Stimulated activated CD8-positive, alpha-beta memory T cell treated with anti-CD3 and anti-CD28 coated beads, Interleukin-15, amount 100 ng/mL, for 48 hours (primary cell): Measurements from ENCODE around the gene MRPS31.

Experiments used
- DNase-seq, 2 donors: peaks; one replicate each; pipeline ENCODE4 v3.0.0-alpha.2; 2020; ENCODE audit warnings: low read depth in 2 of 2

MRPS31 gene

GRCh38 chr13:40770934-40771618 lies at the start of gene MRPS31:
Gene MRPS31 (minus strand): TSS chr13:40771190. CDS start chr13:40771136, 54 bp downstream.
- peak; percentile 92 for DNase-seq

GRCh38 chr13:40819797-40820315 lies 48.9 kb upstream of the MRPS31 start:
- DNase-seq = no peak

GRCh38 chr13:40818926-40819325 lies 47.9 kb upstream of the MRPS31 start:
- no peak for DNase-seq

- no peak for DNase-seq
Observed at GRCh38 chr13:40814803-40815202, 43.8 kb upstream of the MRPS31 start.

- DNase-seq = no peak
Observed at GRCh38 chr13:40813667-40814454, 42.9 kb upstream of the MRPS31 start.

- DNase-seq = no peak
Observed at GRCh38 chr13:40812724-40813445, 41.9 kb upstream of the MRPS31 start.

- no peak for DNase-seq
Observed at GRCh38 chr13:40812102-40812501, 41.1 kb upstream of the MRPS31 start.

GRCh38 chr13:40809471-40809870 lies 38.5 kb upstream of the MRPS31 start:
- DNase-seq = no peak

- no peak for DNase-seq
Observed at GRCh38 chr13:40806241-40806640, 35.3 kb upstream of the MRPS31 start.

- DNase-seq = no peak
Observed at GRCh38 chr13:40803316-40803715, 32.3 kb upstream of the MRPS31 start.

- DNase-seq = no peak
Observed at GRCh38 chr13:40801255-40802217, 30.5 kb upstream of the MRPS31 start.

GRCh38 chr13:40800559-40800958 lies 29.6 kb upstream of the MRPS31 start:
- DNase-seq = no peak

GRCh38 chr13:40799508-40799907 lies 28.5 kb upstream of the MRPS31 start:
- no peak for DNase-seq

GRCh38 chr13:40798380-40798779 lies 27.4 kb upstream of the MRPS31 start:
- DNase-seq = no peak

GRCh38 chr13:40796649-40797048 lies 25.7 kb upstream of the MRPS31 start:
- DNase-seq = no peak

GRCh38 chr13:40794414-40795368 lies 23.7 kb upstream of the MRPS31 start:
- DNase-seq = no peak

GRCh38 chr13:40793339-40793738 lies 22.3 kb upstream of the MRPS31 start:
- no peak for DNase-seq

- DNase-seq = no peak
Observed at GRCh38 chr13:40792284-40793051, 21.5 kb upstream of the MRPS31 start.

- DNase-seq = no peak
Observed at GRCh38 chr13:40790154-40790616, 19.2 kb upstream of the MRPS31 start.
